Liver (tissue), 9 donors: ENCODE results near the gene VGLL2. TPM values are rescaled to one million over a fixed set of nuclear protein-coding genes. Genes with fewer than 3 reads are reported as not detected.

Experiments used
- DNase-seq: peaks from one replicate; pipeline ENCODE4 v3.0.0-alpha.2; 2017; ENCODE audit warnings: low spot score
- H3K27ac ChIP-seq, 2 donors: one replicate each; pipeline ENCODE4 v1.7.0; 2013; ENCODE audit warnings: inconsistent platforms in 2 of 2, low read length in 2 of 2, control low read depth in 1 of 2, low read depth in 1 of 2, mild to moderate bottlenecking in 1 of 2
- H3K27me3 ChIP-seq, 4 donors: one replicate each; pipeline versions ENCODE4 v1.6.1 to v1.7.0; 2013; ENCODE audit warnings: low read length in 3 of 4, inconsistent platforms in 1 of 4, mild to moderate bottlenecking in 1 of 4, moderate library complexity in 1 of 4; ENCODE audit not compliant: control insufficient read depth in 4 of 4, insufficient read depth in 4 of 4
- H3K36me3 ChIP-seq, 4 donors: one replicate each; pipeline versions ENCODE4 v1.6.1 to v1.7.0; 2013; ENCODE audit warnings: low read length in 3 of 4, mild to moderate bottlenecking in 3 of 4, low read depth in 1 of 4, moderate library complexity in 1 of 4; ENCODE audit not compliant: control insufficient read depth in 4 of 4, insufficient read depth in 3 of 4
- H3K4me1 ChIP-seq, 4 donors: one replicate each; pipeline versions ENCODE4 v1.6.1 to v1.7.0; 2013; ENCODE audit warnings: low read length in 3 of 4, mild to moderate bottlenecking in 3 of 4, moderate library complexity in 1 of 4; ENCODE audit not compliant: control insufficient read depth in 4 of 4, insufficient read depth in 4 of 4
- H3K4me3 ChIP-seq, 3 donors: one replicate each; pipeline versions ENCODE4 v1.6.1 to v1.7.0; 2013; ENCODE audit warnings: low read length in 3 of 3, control low read depth in 1 of 3, low read depth in 1 of 3, mild to moderate bottlenecking in 1 of 3
- H3K9ac ChIP-seq, 2 donors: one replicate each; pipeline ENCODE4 v1.7.0; 2013; ENCODE audit warnings: low read length in 2 of 2, mild to moderate bottlenecking in 2 of 2, moderate library complexity in 2 of 2, control low read depth in 1 of 2, low read depth in 1 of 2
- H3K9me3 ChIP-seq, 4 donors: one replicate each; pipeline versions ENCODE4 v1.6.1 to v1.7.0; 2013; ENCODE audit warnings: low read length in 3 of 4; ENCODE audit not compliant: control insufficient read depth in 4 of 4
- CTCF ChIP-seq: fragments of 150-350 bp; IDR thresholded peaks from 2 replicates; pipeline ENCODE4 v1.5.1; 2017; ENCODE audit warnings: improper control_type of control experiment, low read depth, low read length; ENCODE audit not compliant: missing input control
- FOXA2 ChIP-seq: IDR thresholded peaks from 2 replicates; pipeline ENCODE4 v1.6.1; 2016; ENCODE audit warnings: antibody characterized with exemption
- GABPA ChIP-seq, 2 donors: IDR thresholded peaks in 1 of 2; conservative IDR thresholded peaks in 1 of 2; 2 replicates each; pipeline ENCODE4 v1.6.1; 2016; ENCODE audit warnings: antibody characterized with exemption in 2 of 2, mild to moderate bottlenecking in 1 of 2, moderate library complexity in 1 of 2
- HNF4G ChIP-seq: IDR thresholded peaks from 2 replicates; pipeline ENCODE4 v1.6.1; 2016; ENCODE audit warnings: antibody characterized with exemption
- JUND ChIP-seq, 2 donors: IDR thresholded peaks; 2 replicates each; pipeline ENCODE4 v1.6.1; 2016; ENCODE audit warnings: antibody characterized with exemption in 2 of 2
- NR2F2 ChIP-seq: IDR thresholded peaks from 2 replicates; pipeline ENCODE4 v1.6.1; 2016; ENCODE audit warnings: antibody characterized with exemption
- RAD21 ChIP-seq, 2 donors: IDR thresholded peaks; 2 replicates each; pipeline ENCODE4 v1.6.1; 2016; ENCODE audit warnings: antibody characterized with exemption in 2 of 2, mild to moderate bottlenecking in 2 of 2
- YY1 ChIP-seq: IDR thresholded peaks from 2 replicates; pipeline ENCODE4 v1.6.1; 2016; ENCODE audit warnings: antibody characterized with exemption, mild to moderate bottlenecking
- WGBS: extraction: QIAGEN DNeasy Blood & Tissue Kit; methylation state at CpG from one replicate; pipeline ENCODE4 v1.1.7; 2013; 5-methylcytosine and 5-hydroxymethylcytosine counted together
- polyA plus RNA-seq, 2 donors: library from polyadenylated mRNA; stranded (reverse) in 1 of 2; unstranded in 1 of 2; fragments of 200-250 nt in 1 of 2; fragments of >200 nt in 1 of 2; fragmentation: Nextera tagmentation in 1 of 2; extraction: Ambion mirVana in 1 of 2; gene quantifications; one replicate each; pipeline versions ENCODE4 v1.2.1 to v1.2.3, GENCODE V29; 2013 to 2015
- total RNA-seq, 2 donors: library from RNA; depleted of rRNA; stranded (reverse); fragments of >200 nt; gene quantifications; one replicate each; pipeline ENCODE4 v1.2.3, GENCODE V29; 2014
- TF ChIP-seq, protein P1 (sequence below): IDR thresholded peaks from 2 replicates; pipeline ENCODE4 v1.6.1; 2016; ENCODE audit warnings: antibody characterized with exemption
- TF ChIP-seq, protein P2 (sequence below): IDR thresholded peaks from 2 replicates; pipeline ENCODE4 v1.6.1; 2016; ENCODE audit warnings: antibody characterized with exemption, mild to moderate bottlenecking
- donor health status: healthy.
- donor health status: healthy.
- donor health status: healthy.
- donor health status: healthy.
- donor health status: healthy.

VGLL2 gene
- total and polyA plus RNA-seq, 4 donors: not detected

DNA sequence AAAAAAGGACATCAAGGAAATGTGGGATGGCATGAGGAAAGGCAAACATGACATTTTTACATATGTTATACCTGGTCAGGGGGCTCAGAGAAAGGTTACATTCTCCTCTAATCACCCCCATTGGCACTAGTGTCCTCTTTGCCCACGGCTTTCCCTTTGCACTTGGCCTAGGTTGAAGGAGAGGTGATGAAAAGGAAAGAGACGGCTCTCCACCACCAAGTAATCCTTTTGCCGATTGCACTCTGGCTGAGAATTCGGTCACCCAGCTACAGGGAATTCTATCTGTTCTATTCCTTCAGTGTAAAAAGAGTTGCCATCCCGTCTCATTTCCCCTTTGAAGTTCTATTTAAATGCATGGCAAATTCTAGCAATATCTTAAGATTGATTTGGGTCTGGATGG lies 10.4 kb downstream of the VGLL2 start:
- peaks cover 2 to 3% (median 3%) of the 10 kb centered on the region in 4 donors for H3K4me1 ChIP-seq
- no peaks in the 10 kb centered on the region for H3K9me3 ChIP-seq
- H3K36me3 ChIP-seq: no peaks in the 10 kb centered on the region
- 65% methylated on average over 5 of the region's 5 CpGs for WGBS
- H3K9ac ChIP-seq: no peak overlapping the region
- DNase-seq: no peak
- no peak overlapping the region for H3K4me3 ChIP-seq
- H3K27me3 ChIP-seq: peaks cover 0 to 18% (median 12%) of the 10 kb centered on the region in 4 donors
- TF ChIP-seq NR2F2 (no peak), GABPA (IDR thresholded peaks at IDR 0.05 in 1 of 2, conservative IDR thresholded peaks at IDR 0.05 in 1 of 2) (no peak), CTCF (no peak), FOXA2 (no peak), YY1 (no peak), RAD21 (IDR thresholded peaks at IDR 0.05) (no peak), JUND (IDR thresholded peaks at IDR 0.05) (no peak)
- TF ChIP-seq, protein P1, sequence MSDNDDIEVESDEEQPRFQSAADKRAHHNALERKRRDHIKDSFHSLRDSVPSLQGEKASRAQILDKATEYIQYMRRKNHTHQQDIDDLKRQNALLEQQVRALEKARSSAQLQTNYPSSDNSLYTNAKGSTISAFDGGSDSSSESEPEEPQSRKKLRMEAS: no peak
- TF ChIP-seq, protein P2, sequence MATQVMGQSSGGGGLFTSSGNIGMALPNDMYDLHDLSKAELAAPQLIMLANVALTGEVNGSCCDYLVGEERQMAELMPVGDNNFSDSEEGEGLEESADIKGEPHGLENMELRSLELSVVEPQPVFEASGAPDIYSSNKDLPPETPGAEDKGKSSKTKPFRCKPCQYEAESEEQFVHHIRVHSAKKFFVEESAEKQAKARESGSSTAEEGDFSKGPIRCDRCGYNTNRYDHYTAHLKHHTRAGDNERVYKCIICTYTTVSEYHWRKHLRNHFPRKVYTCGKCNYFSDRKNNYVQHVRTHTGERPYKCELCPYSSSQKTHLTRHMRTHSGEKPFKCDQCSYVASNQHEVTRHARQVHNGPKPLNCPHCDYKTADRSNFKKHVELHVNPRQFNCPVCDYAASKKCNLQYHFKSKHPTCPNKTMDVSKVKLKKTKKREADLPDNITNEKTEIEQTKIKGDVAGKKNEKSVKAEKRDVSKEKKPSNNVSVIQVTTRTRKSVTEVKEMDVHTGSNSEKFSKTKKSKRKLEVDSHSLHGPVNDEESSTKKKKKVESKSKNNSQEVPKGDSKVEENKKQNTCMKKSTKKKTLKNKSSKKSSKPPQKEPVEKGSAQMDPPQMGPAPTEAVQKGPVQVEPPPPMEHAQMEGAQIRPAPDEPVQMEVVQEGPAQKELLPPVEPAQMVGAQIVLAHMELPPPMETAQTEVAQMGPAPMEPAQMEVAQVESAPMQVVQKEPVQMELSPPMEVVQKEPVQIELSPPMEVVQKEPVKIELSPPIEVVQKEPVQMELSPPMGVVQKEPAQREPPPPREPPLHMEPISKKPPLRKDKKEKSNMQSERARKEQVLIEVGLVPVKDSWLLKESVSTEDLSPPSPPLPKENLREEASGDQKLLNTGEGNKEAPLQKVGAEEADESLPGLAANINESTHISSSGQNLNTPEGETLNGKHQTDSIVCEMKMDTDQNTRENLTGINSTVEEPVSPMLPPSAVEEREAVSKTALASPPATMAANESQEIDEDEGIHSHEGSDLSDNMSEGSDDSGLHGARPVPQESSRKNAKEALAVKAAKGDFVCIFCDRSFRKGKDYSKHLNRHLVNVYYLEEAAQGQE: no peak
- no peak overlapping the region for H3K27ac ChIP-seq

DNA sequence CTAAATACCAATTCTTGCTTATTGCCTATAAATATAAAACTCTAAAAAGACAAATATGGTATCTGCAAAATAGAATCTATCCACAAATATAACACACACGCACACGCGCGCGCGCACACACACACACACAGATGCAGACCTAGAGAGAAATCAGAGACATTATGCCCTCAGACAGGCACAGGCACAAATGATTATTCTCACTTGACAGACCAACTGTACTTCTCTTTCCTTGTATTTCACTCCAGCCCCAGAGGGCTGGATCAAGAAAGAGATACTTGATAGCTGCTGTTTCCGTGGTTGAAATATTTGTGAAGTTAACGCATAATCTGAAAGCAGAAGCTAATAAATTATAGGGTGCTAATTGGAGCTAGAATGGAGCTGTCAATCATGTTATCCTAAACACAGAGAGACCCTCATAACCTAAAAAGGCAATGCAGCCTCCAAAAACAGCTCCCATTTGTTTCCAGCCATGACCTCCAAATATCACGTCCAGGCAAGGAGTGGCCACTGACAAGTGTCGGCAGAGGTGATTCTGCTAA lies 11.5 kb downstream of the VGLL2 start:
- Histone ChIP-seq H3K9me3 (no peaks in the 10 kb centered on the region), H3K36me3 (no peaks in the 10 kb centered on the region), H3K27me3 (peaks cover 2 to 18% (median 11%) of the 10 kb centered on the region in 4 donors), H3K4me3 (no peak overlapping the region), H3K27ac (no peak overlapping the region), H3K9ac (no peak overlapping the region), H3K4me1 (no peaks in the 10 kb centered on the region)
- TF ChIP-seq CTCF (no peak), HNF4G (no peak), YY1 (no peak)
- 84% methylated on average over 10 of the region's 10 CpGs for WGBS
- DNase-seq: no peak
